ENCODE results near the gene LCLAT1.

DNA sequence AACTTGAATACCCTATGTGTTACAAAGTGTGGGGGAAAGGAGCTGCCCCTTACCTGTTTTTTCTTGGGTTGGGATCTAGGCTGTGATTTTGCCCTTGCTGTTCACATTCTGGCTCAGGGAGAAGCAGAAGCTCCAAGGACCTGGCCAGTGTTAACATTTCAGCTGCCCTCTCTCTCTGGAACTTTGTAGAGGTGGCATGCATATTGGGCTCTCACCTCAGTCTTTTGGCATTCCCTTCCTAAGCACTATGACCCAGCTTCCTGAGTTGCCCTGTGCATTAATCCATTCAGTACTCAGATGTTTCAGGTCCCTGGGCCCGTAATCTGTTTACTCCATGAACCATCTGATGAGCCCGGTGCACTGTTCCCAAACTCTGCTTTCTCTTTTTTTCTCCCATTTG is 12.1 kb downstream of the LCLAT1 start:
- no peak for TF ChIP-seq POLR2A (IDR thresholded peaks at IDR 0.05; ENCODE audit: low read length)
- TF ChIP-seq GATA1 (IDR thresholded peaks at IDR 0.05; ENCODE audit: low read depth, low read length), result no peak

Measured in erythroblast (primary cell).